ENCODE measurements around the gene GALNT8. TPM values are rescaled to one million over a fixed set of nuclear protein-coding genes. Genes with fewer than 3 reads are reported as not detected.

The GALNT8 gene
- total RNA-seq, 1 donor from 2014 or later, result 2.0 TPM

DNA sequence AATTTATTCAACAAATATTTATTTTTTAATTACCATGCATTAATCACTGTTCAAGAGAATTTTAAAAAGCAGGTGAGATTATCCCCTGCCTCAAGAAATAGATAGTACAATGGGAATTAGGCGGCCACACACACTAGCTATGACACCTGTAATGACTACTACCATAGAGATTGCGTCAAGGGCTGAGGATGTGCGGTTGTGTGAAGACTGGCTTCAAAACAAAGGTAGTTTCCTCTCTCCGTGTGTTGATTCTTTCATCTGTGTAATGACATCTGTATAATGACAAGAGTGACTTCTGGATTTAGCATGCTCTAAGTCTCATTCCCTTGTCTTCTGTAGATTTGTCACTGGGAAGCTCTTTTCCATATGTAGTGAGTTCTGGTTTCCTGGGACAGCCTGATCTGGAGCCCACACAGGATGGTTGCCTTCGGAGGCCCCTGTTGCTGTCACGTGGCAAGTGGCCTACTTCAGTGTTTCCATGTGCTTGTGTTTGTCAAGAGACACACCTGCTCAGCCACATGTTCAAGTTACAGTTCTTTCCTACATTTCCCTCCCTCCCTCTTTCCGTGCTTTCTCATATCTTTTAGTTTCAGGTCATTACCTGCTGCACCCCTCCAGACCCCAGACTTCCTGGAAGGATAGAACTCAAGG is 64.3 kb downstream of the GALNT8 start:
- no peak for DNase-seq (ENCODE audit: extremely low spot score in 2 of 2)
- no peaks in the 10 kb centered on the region for H3K4me1 ChIP-seq
- TF ChIP-seq, protein P1, sequence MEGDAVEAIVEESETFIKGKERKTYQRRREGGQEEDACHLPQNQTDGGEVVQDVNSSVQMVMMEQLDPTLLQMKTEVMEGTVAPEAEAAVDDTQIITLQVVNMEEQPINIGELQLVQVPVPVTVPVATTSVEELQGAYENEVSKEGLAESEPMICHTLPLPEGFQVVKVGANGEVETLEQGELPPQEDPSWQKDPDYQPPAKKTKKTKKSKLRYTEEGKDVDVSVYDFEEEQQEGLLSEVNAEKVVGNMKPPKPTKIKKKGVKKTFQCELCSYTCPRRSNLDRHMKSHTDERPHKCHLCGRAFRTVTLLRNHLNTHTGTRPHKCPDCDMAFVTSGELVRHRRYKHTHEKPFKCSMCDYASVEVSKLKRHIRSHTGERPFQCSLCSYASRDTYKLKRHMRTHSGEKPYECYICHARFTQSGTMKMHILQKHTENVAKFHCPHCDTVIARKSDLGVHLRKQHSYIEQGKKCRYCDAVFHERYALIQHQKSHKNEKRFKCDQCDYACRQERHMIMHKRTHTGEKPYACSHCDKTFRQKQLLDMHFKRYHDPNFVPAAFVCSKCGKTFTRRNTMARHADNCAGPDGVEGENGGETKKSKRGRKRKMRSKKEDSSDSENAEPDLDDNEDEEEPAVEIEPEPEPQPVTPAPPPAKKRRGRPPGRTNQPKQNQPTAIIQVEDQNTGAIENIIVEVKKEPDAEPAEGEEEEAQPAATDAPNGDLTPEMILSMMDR (IDR thresholded peaks at IDR 0.05), result no peak
- TF ChIP-seq POLR2A (IDR thresholded peaks at IDR 0.05) (no peak), POLR2AphosphoS5 (IDR thresholded peaks at IDR 0.05; ENCODE audit: insufficient read depth in 1 of 2, low read depth in 1 of 2) (no peak)
- no peaks in the 10 kb centered on the region for H3K9me3 ChIP-seq
- no peak overlapping the region for H3K4me3 ChIP-seq
- H3K27me3 ChIP-seq, result no peaks in the 10 kb centered on the region
- no peaks in the 10 kb centered on the region for H3K36me3 ChIP-seq
- no peak overlapping the region for H3K27ac ChIP-seq
- intact Hi-C loops (cut with DNase I), result no loop called here

DNA sequence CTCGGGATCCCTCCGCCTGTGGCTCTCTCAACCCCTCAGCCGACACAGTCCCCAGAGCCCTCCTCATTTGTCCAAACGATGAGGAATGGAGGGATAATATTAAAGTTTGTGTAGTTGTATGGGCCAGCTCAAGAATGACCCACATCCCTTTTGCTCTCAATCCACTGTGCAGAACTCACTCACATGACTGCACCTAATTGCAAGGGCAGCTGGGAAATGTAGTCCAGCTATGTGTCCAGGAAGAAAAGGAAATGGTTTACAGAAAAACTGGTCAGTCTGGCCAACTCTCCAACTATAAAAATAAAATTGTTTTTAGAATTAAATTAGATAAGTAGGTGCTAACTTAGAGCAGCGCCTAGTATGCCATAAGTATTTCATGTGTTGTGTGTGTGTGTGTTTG is 66.6 kb downstream of the GALNT8 start:
- H3K4me3 ChIP-seq, result no peak overlapping the region
- H3K27ac ChIP-seq, result no peak overlapping the region
- H3K4me1 ChIP-seq, result no peaks in the 10 kb centered on the region
- no peaks in the 10 kb centered on the region for H3K36me3 ChIP-seq
- H3K27me3 ChIP-seq, result no peaks in the 10 kb centered on the region
- no peak for DNase-seq (ENCODE audit: extremely low spot score in 2 of 2)
- intact Hi-C loops (cut with DNase I), result no loop called here
- H3K9me3 ChIP-seq, result no peaks in the 10 kb centered on the region
- TF ChIP-seq POLR2AphosphoS5 (IDR thresholded peaks at IDR 0.05; ENCODE audit: insufficient read depth in 1 of 2, low read depth in 1 of 2) (no peak), POLR2A (IDR thresholded peaks at IDR 0.05) (no peak)
- TF ChIP-seq, protein P1 (IDR thresholded peaks at IDR 0.05), result no peak

DNA sequence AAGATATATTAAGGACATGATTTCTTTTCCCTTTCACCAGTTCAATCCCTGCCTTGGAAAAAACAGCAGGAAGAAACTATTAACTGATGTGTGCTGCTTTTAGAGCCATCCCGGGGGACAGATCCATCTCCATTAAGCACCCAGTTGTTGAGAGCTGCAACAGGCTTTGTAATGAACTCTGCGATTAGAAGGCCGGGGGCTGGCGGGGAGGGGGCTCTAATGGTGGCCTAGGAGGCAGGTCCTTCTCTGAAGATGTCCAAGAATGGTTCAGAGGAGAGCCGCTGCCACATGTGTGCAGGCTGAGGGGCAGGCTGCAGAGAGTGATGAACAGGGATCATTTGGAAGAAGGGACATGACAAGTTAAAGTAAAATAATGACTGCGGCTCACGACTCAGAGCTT is 67.8 kb downstream of the GALNT8 start:
- Histone ChIP-seq H3K9me3 (no peaks in the 10 kb centered on the region), H3K27ac (no peak overlapping the region), H3K36me3 (no peaks in the 10 kb centered on the region), H3K4me3 (no peak overlapping the region), H3K4me1 (no peaks in the 10 kb centered on the region), H3K27me3 (no peaks in the 10 kb centered on the region)
- DNase-seq (ENCODE audit: extremely low spot score in 2 of 2), result no peak
- intact Hi-C loops (cut with DNase I), result no loop called here
- no peak for TF ChIP-seq POLR2AphosphoS5 (IDR thresholded peaks at IDR 0.05; ENCODE audit: insufficient read depth in 1 of 2, low read depth in 1 of 2)
- no peak for TF ChIP-seq POLR2A (IDR thresholded peaks at IDR 0.05)
- TF ChIP-seq, protein P1 (IDR thresholded peaks at IDR 0.05), result no peak

DNA sequence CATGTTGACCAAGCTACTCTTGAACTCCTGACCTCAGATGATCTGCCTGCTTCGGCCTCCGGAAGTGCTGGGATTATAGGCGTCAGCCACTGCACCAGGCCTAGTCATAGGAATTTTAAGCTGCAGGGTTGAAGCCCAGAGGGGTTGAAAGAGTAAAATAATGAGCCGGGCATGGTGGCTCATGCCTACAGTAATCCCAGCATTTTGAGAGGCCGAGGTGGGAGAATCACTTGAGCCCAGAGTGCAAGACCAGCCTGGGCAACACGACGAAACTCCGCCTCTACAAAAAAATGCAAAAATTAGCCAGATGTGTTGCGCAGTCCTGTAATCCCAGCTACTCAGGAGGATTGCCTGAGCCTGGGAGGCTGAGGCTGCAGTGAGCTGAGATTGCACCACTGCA is 69.6 kb downstream of the GALNT8 start:
- intact Hi-C loops (cut with DNase I), result no loop called here
- H3K4me3 ChIP-seq, result no peak overlapping the region

DNA sequence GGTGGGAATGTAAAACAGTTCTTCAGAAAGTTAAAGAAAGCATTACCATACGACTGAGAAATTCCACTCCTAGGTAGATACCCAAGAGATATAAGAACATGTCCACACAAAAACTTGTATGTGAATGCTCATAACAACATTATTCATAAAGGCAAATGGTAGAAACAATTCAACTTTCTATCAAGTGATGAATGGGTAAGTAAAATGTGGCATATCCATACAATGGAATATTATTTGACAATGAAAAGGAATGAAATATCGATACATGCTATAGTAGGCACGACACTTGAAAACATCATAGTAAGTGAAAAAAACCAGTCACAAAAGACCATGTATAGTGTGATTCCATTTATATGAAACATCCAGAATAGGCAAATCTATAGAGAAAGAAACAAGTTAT is 71.3 kb downstream of the GALNT8 start:
- no peaks in the 10 kb centered on the region for H3K27me3 ChIP-seq
- no peaks in the 10 kb centered on the region for H3K4me1 ChIP-seq
- H3K27ac ChIP-seq, result no peak overlapping the region
- DNase-seq (ENCODE audit: extremely low spot score in 2 of 2), result no peak
- intact Hi-C loops (cut with DNase I), result no loop called here
- no peak overlapping the region for H3K4me3 ChIP-seq
- TF ChIP-seq POLR2AphosphoS5 (IDR thresholded peaks at IDR 0.05; ENCODE audit: insufficient read depth in 1 of 2, low read depth in 1 of 2) (no peak), POLR2A (IDR thresholded peaks at IDR 0.05) (no peak)
- TF ChIP-seq, protein P1 (IDR thresholded peaks at IDR 0.05), result no peak
- no peaks in the 10 kb centered on the region for H3K9me3 ChIP-seq
- no peaks in the 10 kb centered on the region for H3K36me3 ChIP-seq

More for the DNA sequence above, 69.6 kb downstream of the GALNT8 start:
- Histone ChIP-seq H3K36me3 (no peaks in the 10 kb centered on the region), H3K4me1 (no peaks in the 10 kb centered on the region), H3K27me3 (no peaks in the 10 kb centered on the region), H3K27ac (no peak overlapping the region), H3K9me3 (no peaks in the 10 kb centered on the region)
- TF ChIP-seq, protein P1 (IDR thresholded peaks at IDR 0.05), result no peak
- TF ChIP-seq POLR2AphosphoS5 (IDR thresholded peaks at IDR 0.05; ENCODE audit: insufficient read depth in 1 of 2, low read depth in 1 of 2) (no peak), POLR2A (IDR thresholded peaks at IDR 0.05) (no peak)
- DNase-seq (ENCODE audit: extremely low spot score in 2 of 2), result no peak
